Measurements from ENCODE around the gene INAFM2. TPM values are rescaled to one million over a fixed set of nuclear protein-coding genes. Genes with fewer than 3 reads are reported as not detected.

The INAFM2 gene
- total and polyA plus RNA-seq, 9 of the 15 experiments (the other 6 are each of a cell fraction or from before 2014, with no cell fraction given) = 11.8 to 43.1 (median 27.2) TPM

DNA sequence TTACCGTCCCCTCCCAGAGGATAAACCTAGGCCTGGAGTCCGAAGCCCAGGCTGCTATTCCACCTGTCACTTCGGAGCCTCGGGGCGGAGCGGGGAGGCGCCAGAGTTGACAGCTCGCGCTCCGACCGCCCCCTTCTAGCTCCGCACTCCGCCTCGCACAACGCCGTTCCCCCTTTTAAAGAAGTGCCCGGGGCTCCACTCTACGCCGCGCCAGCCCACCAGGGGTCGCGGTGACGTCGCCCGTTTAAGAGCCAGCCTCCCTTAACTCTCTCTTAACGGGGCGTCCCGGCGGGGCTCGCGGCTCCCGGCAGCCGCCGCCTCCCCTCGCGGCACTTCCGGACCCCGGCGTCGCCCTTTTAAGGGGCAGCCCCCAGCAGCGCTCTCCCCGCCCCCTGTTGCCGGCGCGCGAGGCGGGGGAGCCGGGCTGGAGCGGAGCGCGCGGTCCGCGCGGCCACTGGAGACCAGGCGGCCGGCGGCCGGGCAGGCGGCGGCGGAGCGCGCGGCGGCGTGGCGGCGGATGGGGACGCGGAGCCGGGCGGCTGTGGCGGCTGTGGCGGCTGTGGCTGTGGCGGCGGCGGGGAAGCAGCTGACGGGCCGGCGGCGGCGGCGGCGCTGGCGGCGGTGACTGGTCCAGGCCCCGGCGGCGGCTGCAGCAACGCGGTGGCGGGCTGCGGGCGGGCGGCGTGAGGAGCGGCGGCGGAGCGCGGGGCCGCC is at the start of gene INAFM2 (continued):
- TF ChIP-seq, protein P1, sequence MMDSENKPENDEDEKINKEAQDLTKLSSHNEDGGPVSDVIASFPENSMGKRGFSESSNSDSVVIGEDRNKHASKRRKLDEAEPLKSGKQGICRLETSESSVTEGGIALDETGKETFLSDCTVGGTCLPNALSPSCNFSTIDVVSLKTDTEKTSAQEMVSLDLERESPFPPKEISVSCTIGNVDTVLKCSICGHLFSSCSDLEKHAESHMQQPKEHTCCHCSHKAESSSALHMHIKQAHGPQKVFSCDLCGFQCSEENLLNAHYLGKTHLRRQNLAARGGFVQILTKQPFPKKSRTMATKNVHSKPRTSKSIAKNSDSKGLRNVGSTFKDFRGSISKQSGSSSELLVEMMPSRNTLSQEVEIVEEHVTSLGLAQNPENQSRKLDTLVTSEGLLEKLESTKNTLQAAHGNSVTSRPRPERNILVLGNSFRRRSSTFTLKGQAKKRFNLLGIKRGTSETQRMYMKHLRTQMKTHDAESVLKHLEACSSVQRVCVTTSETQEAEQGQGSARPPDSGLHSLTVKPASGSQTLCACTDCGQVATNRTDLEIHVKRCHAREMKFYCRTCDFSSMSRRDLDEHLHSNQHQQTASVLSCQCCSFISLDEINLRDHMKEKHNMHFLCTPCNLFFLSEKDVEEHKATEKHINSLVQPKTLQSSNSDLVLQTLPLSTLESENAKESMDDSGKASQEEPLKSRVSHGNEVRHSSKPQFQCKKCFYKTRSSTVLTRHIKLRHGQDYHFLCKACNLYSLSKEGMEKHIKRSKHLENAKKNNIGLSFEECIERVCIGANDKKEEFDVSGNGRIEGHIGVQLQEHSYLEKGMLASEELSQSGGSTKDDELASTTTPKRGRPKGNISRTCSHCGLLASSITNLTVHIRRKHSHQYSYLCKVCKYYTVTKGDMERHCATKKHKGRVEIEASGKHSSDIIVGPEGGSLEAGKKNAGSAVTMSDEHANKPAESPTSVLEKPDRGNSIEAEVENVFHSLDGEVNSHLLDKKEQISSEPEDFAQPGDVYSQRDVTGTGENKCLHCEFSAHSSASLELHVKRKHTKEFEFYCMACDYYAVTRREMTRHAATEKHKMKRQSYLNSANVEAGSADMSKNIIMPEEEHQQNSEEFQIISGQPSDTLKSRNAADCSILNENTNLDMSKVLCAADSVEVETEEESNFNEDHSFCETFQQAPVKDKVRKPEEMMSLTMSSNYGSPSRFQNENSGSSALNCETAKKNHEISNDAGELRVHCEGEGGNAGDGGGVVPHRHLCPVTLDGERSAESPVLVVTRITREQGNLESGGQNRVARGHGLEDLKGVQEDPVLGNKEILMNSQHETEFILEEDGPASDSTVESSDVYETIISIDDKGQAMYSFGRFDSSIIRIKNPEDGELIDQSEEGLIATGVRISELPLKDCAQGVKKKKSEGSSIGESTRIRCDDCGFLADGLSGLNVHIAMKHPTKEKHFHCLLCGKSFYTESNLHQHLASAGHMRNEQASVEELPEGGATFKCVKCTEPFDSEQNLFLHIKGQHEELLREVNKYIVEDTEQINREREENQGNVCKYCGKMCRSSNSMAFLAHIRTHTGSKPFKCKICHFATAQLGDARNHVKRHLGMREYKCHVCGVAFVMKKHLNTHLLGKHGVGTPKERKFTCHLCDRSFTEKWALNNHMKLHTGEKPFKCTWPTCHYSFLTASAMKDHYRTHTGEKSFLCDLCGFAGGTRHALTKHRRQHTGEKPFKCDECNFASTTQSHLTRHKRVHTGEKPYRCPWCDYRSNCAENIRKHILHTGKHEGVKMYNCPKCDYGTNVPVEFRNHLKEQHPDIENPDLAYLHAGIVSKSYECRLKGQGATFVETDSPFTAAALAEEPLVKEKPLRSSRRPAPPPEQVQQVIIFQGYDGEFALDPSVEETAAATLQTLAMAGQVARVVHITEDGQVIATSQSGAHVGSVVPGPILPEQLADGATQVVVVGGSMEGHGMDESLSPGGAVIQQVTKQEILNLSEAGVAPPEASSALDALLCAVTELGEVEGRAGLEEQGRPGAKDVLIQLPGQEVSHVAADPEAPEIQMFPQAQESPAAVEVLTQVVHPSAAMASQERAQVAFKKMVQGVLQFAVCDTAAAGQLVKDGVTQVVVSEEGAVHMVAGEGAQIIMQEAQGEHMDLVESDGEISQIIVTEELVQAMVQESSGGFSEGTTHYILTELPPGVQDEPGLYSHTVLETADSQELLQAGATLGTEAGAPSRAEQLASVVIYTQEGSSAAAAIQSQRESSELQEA (IDR thresholded peaks at IDR 0.05; ENCODE audit: low read depth) = no peak
- TF ChIP-seq, protein P2, sequence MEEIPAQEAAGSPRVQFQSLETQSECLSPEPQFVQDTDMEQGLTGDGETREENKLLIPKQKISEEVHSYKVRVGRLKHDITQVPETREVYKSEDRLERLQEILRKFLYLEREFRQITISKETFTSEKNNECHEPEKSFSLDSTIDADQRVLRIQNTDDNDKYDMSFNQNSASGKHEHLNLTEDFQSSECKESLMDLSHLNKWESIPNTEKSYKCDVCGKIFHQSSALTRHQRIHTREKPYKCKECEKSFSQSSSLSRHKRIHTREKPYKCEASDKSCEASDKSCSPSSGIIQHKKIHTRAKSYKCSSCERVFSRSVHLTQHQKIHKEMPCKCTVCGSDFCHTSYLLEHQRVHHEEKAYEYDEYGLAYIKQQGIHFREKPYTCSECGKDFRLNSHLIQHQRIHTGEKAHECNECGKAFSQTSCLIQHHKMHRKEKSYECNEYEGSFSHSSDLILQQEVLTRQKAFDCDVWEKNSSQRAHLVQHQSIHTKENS (CRISPR knock-in tag; IDR thresholded peaks at IDR 0.05) = no peak
- TF ChIP-seq, protein P3, sequence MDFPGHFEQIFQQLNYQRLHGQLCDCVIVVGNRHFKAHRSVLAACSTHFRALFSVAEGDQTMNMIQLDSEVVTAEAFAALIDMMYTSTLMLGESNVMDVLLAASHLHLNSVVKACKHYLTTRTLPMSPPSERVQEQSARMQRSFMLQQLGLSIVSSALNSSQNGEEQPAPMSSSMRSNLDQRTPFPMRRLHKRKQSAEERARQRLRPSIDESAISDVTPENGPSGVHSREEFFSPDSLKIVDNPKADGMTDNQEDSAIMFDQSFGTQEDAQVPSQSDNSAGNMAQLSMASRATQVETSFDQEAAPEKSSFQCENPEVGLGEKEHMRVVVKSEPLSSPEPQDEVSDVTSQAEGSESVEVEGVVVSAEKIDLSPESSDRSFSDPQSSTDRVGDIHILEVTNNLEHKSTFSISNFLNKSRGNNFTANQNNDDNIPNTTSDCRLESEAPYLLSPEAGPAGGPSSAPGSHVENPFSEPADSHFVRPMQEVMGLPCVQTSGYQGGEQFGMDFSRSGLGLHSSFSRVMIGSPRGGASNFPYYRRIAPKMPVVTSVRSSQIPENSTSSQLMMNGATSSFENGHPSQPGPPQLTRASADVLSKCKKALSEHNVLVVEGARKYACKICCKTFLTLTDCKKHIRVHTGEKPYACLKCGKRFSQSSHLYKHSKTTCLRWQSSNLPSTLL (IDR thresholded peaks at IDR 0.05) = no peak
- peak in 1 of 2 experiments; percentile 37; a peak in 1 of 4 replicates for TF ChIP-seq SIN3A (IDR thresholded peaks at IDR 0.05; ENCODE audit: borderline replicate concordance in 2 of 2, control insufficient read depth in 1 of 2, low read depth in 2 of 2, low read length in 2 of 2)
- TF ChIP-seq GABPA (tag; conservative IDR thresholded peaks at IDR 0.05; ENCODE audit: low read depth) = peak; percentile 59
- no peak for TF ChIP-seq CHD1 (IDR thresholded peaks at IDR 0.05; ENCODE audit: low read length)
- TF ChIP-seq ZNF133 (CRISPR knock-in tag; IDR thresholded peaks at IDR 0.05) = no peak
- TF ChIP-seq BHLHE40 (IDR thresholded peaks at IDR 0.05; ENCODE audit: low read length) = no peak
- TF ChIP-seq, protein P4, sequence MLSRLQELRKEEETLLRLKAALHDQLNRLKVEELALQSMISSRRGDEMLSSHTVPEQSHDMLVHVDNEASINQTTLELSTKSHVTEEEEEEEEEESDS (CRISPR knock-in tag; IDR thresholded peaks at IDR 0.05) = no peak
- no peak; the same call in 1 of the 2 replicates for TF ChIP-seq EP400 (IDR thresholded peaks at IDR 0.05)
- TF ChIP-seq, protein P5, sequence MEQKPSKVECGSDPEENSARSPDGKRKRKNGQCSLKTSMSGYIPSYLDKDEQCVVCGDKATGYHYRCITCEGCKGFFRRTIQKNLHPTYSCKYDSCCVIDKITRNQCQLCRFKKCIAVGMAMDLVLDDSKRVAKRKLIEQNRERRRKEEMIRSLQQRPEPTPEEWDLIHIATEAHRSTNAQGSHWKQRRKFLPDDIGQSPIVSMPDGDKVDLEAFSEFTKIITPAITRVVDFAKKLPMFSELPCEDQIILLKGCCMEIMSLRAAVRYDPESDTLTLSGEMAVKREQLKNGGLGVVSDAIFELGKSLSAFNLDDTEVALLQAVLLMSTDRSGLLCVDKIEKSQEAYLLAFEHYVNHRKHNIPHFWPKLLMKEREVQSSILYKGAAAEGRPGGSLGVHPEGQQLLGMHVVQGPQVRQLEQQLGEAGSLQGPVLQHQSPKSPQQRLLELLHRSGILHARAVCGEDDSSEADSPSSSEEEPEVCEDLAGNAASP (IDR thresholded peaks at IDR 0.05) = no peak
- TF ChIP-seq ILF3 (IDR thresholded peaks at IDR 0.05; ENCODE audit: borderline replicate concordance) = no peak
- peak; percentile 41 for TF ChIP-seq RBM25 (IDR thresholded peaks at IDR 0.05; ENCODE audit: low read depth, low read length, severe bottlenecking)
- no peak for TF ChIP-seq NBN (IDR thresholded peaks at IDR 0.05; ENCODE audit: low read depth)
- no peak for TF ChIP-seq HDAC2 (IDR thresholded peaks at IDR 0.05)

All from K562 (cell line).